IPS-NIHi7 (cell line): Measurements from ENCODE around the gene CTXN1.
"Not testable (repeated sequence)": the region's sequence is repeated elsewhere in the genome, so short reads cannot be mapped to it uniquely, and the experiment has no call there.

Experiments used
- DNase-seq: peaks from one replicate; pipeline ENCODE4 v3.0.0; 2012; ENCODE audit warnings: mixed read lengths; ENCODE audit errors: extremely low spot score

Gene CTXN1

DNA sequence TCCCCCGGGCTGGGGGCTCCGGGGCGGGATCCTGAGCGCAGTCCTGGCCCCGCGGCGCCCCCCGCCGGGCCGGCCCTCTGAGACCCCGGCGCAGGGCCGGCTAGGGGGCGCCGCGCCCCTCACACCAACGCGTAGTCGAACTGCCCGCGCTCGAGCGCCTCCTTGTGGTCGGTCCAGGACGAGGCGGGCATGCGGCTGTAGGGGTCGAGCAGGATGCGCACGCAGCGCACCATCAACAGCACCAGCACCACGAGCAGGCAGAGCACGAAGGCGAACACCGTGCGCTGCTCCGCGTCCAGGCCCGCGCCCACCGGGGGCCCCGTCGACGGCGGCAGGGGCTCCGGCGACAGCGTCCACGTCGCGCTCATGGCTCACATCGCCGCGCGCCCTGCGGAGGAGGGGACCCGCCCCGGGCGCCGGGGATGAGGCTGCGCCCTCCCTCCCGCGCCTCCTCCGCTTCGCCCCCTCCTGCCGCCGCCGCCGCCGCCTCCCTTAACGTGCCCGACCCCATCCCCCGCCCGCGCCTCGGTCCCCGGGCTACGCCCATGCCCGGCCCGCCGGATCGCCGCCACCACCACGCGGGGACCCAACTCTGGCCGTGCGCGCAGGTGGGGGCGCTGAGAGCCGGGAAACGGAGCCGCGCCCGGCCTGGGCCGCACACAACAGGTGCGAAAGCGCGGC lies 624 bp downstream of the CTXN1 start:
- DNase-seq: peak; percentile 86

- no peak for DNase-seq
Measured at GRCh38 chr19:7924651-7925170, 1.2 kb downstream of the CTXN1 start.

DNA sequence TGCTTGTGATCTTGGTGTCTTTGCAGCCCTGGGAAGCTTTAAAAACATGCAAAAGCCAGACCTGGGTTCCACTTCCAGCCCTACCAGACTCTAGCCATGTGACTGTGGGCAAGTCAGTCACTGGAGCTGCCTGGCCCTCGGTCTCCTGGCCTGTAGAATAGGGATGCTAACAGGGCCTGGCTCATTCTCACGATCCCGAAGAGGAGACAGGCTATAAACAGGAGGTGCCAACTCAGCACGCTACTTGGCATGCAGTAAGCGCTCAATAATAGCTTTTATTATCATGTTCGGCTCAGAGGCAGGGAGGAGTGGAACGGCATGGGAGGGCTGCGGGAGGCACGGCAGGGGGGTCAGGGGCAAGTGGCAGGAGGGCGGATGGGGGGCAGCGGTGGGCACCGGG lies 1.7 kb downstream of the CTXN1 start:
- DNase-seq: no peak

GRCh38 chr19:7923295-7924191 lies 2.4 kb downstream of the CTXN1 start:
- DNase-seq: no peak

GRCh38 chr19:7922836-7923195 lies 3.1 kb downstream of the CTXN1 start:
- no peak for DNase-seq

DNA sequence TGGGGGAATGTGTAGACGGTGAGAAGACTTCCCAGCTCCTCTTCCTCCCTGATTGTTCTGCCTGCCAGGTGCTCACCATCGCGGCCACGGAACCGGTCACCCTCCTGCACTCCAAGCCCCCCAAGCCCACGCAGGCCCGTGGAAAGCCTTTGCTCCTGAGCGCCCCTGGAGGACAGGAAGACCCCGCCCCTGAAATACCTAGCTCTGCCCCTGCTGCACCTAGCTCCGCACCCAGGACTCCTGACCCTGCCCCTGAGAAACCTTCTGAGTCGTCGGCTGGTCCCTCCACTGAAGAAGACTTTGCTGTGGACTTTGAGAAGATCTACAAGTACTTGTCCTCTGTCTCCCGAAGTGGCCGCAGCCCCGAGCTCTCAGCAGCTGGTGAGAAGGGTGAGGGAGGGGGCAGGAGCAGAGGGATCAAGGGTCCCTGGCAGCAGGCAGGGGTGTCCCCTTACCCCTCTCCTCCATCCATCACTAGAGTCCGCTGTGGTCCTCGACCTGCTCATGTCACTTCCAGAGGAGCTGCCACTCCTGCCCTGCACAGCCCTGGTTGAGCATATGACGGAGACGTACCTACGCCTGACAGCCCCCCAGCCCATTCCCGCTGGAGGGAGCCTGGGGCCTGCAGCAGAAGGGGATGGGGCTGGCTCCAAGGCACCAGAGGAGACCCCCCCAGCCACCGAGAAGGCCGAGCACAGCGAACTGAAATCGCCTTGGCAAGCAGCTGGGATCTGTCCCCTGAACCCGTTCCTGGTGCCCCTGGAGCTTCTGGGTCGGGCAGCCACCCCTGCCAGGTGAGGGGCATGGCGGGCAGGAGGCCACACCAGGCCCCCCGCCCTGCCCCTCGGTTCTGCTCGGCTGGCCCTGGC lies 3.7 kb downstream of the CTXN1 start:
- no peak for DNase-seq

- DNase-seq: no peak
Measured at GRCh38 chr19:7921302-7921966, 4.5 kb downstream of the CTXN1 start.

- DNase-seq: peak; percentile 88
Measured at GRCh38 chr19:7920519-7921301, 5.2 kb downstream of the CTXN1 start.

GRCh38 chr19:7919610-7920518 lies 6.1 kb downstream of the CTXN1 start, which contains the start of gene SNAPC2:
Gene SNAPC2 (plus strand): TSS chr19:7920338. CDS start chr19:7920367, 29 bp downstream.
- peak; percentile 80 for DNase-seq

DNA sequence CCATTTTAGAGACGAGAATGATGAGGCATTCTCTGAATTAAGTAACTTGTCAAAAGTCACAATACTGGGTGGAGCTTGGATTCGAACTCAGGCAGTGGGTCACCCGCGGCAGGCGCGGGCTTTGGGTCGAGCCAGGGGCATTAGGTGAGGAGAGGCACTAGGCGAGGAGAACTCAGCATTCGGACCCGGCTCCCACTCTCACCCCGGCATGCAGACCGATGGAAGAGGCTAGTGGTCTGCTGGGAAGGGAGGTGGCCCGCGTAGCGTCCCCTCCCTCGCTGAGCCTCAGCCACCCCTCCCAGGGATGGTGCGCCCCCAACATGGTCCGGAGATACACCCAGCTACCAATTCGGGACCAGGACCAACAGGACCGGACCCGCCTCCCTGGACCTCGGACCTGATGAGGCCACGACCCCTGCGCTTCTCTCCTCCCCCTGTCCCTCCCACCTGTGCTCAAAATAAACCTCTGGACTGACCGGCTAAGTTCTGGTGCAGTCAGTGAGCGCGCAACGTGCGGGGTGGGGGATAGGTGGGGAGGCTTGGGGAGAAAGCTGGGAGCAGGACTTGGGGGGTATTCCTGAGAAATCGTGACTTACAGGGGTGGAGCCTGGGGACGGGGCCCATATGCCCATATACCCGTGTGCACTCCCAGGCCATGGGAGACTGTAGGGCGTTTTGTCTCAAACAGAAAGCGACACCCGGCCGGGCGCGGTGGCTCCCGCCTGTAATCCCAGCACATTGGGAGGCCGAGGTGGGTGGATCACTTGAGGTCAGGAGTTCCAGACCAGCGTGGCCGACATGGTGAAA lies 7.1 kb downstream of the CTXN1 start:
- no peak for DNase-seq

DNA sequence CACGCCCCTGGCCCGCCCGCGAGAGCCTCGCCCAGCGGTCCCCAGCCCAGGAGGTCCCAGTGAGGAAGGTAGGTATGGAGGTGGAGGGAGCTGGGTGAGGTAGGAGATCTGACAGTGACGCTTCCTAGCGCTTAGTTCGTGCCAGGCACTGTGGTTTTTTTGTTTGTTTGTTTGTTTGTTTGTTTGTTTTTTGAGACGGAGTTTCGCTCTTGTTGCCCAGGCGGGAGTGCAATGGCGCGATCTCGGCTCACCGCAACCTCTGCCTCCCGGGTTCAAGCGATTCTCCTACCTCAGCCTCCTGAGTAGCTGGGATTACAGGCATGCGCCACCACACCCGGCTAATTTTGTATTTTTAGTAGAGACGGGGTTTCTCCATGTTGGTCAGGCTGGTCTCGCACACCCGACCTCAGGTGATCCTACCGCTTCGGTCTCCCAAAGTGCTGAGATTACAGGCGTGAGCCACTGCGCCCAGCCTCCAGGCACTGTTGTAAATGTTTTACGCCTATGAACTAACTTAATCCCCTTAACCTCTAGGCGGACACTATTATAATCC lies 7.8 kb downstream of the CTXN1 start:
- DNase-seq: not testable (repeated sequence)

- DNase-seq: peak; percentile 74
Measured at GRCh38 chr19:7917267-7918061, 8.5 kb downstream of the CTXN1 start.

DNA sequence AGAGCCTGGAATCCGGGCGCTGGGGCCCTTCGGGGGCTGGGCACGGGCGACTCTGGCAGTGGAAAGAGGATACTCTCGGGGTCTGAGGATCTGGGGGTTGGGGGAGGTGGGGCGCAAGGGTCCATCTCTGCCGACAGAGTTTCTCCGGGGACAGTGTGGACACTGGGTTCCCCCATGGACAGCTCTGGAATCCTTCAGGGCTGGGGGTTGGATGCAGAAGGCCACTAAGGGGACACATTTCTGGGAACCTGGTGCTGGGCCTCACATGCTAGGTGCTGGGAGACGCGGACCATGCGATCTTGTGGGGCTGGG lies 9.0 kb downstream of the CTXN1 start:
- no peak for DNase-seq

- peak; percentile 40 for DNase-seq
Measured at GRCh38 chr19:7916103-7916954, 9.6 kb downstream of the CTXN1 start.

- no peak for DNase-seq
Measured at GRCh38 chr19:7915250-7916102, 10.5 kb downstream of the CTXN1 start.

- no peak for DNase-seq
Measured at GRCh38 chr19:7914598-7915045, 11.3 kb downstream of the CTXN1 start, which contains the start of gene TGFBR3L. Gene TGFBR3L (plus strand): TSS chr19:7914830.
